AG10803 (cell line): ENCODE measurements around the gene GPR31.

Source experiments
- DNase-seq: peaks from one replicate; pipeline ENCODE4 v3.0.0; 2010; ENCODE audit warnings: low read depth
- H3K4me3 ChIP-seq: 2 replicates; pipeline ENCODE4 v1.5.1; 2011; ENCODE audit warnings: mild to moderate bottlenecking, low read length, control low read depth
- CTCF ChIP-seq: conservative IDR thresholded peaks from 2 replicates; pipeline ENCODE4 v1.5.1; 2011; ENCODE audit warnings: mild to moderate bottlenecking, low read length, control low read depth, inconsistent platforms

The GPR31 gene

GRCh38 chr6:167134448-167135328 is 23.1 kb downstream of the GPR31 start:
- H3K4me3 ChIP-seq = no peak overlapping the region
- TF ChIP-seq CTCF = no peak
- DNase-seq = no peak

- no peak overlapping the region for H3K4me3 ChIP-seq
- DNase-seq = no peak
- no peak for TF ChIP-seq CTCF
Measured at GRCh38 chr6:167130712-167131684, 26.8 kb downstream of the GPR31 start.

- H3K4me3 ChIP-seq = no peak overlapping the region
- no peak for DNase-seq
- TF ChIP-seq CTCF = no peak
Measured at GRCh38 chr6:167130008-167130677, 27.6 kb downstream of the GPR31 start.

- DNase-seq = no peak
- no peak overlapping the region for H3K4me3 ChIP-seq
- no peak for TF ChIP-seq CTCF
Measured at GRCh38 chr6:167129562-167129961, 28.2 kb downstream of the GPR31 start.

- no peak for DNase-seq
- no peak for TF ChIP-seq CTCF
- H3K4me3 ChIP-seq = no peak overlapping the region
Measured at GRCh38 chr6:167129159-167129558, 28.6 kb downstream of the GPR31 start.

GRCh38 chr6:167127785-167128531 is 29.8 kb downstream of the GPR31 start:
- no peak for DNase-seq
- no peak overlapping the region for H3K4me3 ChIP-seq
- TF ChIP-seq CTCF = no peak
